IMR-90 (cell line): Measurements from ENCODE around the gene ALK.
A peak's percentile ranks its signal among the peaks of the same experiment; 100 is the strongest.
"Not testable (repeated sequence)": the region's sequence is repeated elsewhere in the genome, so short reads cannot be mapped to it uniquely, and the experiment has no call there.

Source experiments
- BHLHE40 ChIP-seq: fragments of 150-350 bp; IDR thresholded peaks from 2 replicates; pipeline ENCODE4 v1.6.1; 2016; ENCODE audit warnings: mild to moderate bottlenecking, low read depth, low read length
- MAFK ChIP-seq: IDR thresholded peaks from 2 replicates; pipeline ENCODE4 v1.6.1; 2012; ENCODE audit warnings: low read depth, low read length, improper control_type of control experiment
- MXI1 ChIP-seq: IDR thresholded peaks from 2 replicates; pipeline ENCODE4 v1.6.1; 2012; ENCODE audit warnings: low read depth, mild to moderate bottlenecking, low read length, moderate library complexity, borderline replicate concordance
- POLR2A ChIP-seq: IDR thresholded peaks from 2 replicates; pipeline ENCODE4 v1.6.1; 2012; ENCODE audit warnings: mild to moderate bottlenecking, low read depth, low read length
- RAD21 ChIP-seq: IDR thresholded peaks from 2 replicates; pipeline ENCODE4 v1.6.1; 2012; ENCODE audit warnings: low read length, improper control_type of control experiment
- RCOR1 ChIP-seq: IDR thresholded peaks from 2 replicates; pipeline ENCODE4 v1.6.1; 2012; ENCODE audit warnings: mild to moderate bottlenecking, low read length, improper control_type of control experiment; ENCODE audit not compliant: insufficient replicate concordance
- SMC3 ChIP-seq: fragments of 150-350 bp; IDR thresholded peaks from 2 replicates; pipeline ENCODE4 v1.6.1; 2016; ENCODE audit warnings: low read depth, mild to moderate bottlenecking, antibody characterized with exemption, low read length, moderate library complexity
- TF ChIP-seq, protein P1 (sequence below): conservative IDR thresholded peaks from 2 replicates; pipeline ENCODE4 v1.5.1; 2012; ENCODE audit warnings: mild to moderate bottlenecking, low read depth, low read length, improper control_type of control experiment
- TF ChIP-seq, protein P2 (sequence below): fragments of 150-350 bp; IDR thresholded peaks from 2 replicates; pipeline ENCODE4 v1.6.1; 2017; ENCODE audit warnings: mild to moderate bottlenecking, antibody characterized with exemption, low read length, low read depth

DNA sequence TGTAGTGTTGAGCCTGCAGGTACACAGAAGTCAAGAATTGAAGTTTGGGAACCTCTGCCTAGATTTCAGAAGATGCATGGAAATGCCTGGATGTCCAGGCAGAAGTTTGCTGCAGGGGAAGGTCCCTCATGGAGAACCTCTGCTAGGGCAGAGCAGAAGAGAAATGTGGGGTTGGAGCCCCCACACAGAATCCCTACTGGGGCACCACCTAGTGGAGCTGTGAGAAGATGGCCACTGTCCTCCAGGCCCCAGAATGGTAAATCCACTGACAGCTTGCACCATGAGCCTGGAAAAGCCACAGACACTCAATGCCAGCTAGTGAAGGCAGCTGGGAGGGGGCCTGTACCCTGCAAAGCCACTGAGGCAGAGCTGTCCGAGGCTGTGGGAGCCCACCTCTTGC, 97.2 kb downstream of the ALK start:
- not testable (repeated sequence) for TF ChIP-seq POLR2A, MXI1, SMC3, MAFK, RCOR1, BHLHE40
- TF ChIP-seq, protein P1, sequence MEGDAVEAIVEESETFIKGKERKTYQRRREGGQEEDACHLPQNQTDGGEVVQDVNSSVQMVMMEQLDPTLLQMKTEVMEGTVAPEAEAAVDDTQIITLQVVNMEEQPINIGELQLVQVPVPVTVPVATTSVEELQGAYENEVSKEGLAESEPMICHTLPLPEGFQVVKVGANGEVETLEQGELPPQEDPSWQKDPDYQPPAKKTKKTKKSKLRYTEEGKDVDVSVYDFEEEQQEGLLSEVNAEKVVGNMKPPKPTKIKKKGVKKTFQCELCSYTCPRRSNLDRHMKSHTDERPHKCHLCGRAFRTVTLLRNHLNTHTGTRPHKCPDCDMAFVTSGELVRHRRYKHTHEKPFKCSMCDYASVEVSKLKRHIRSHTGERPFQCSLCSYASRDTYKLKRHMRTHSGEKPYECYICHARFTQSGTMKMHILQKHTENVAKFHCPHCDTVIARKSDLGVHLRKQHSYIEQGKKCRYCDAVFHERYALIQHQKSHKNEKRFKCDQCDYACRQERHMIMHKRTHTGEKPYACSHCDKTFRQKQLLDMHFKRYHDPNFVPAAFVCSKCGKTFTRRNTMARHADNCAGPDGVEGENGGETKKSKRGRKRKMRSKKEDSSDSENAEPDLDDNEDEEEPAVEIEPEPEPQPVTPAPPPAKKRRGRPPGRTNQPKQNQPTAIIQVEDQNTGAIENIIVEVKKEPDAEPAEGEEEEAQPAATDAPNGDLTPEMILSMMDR: 0 out of 2 replicates have a peak, but pooled peaks have one; percentile 23
- TF ChIP-seq RAD21: 0 out of 2 replicates have a peak, but pooled peaks have one; percentile 21
- TF ChIP-seq, protein P2, sequence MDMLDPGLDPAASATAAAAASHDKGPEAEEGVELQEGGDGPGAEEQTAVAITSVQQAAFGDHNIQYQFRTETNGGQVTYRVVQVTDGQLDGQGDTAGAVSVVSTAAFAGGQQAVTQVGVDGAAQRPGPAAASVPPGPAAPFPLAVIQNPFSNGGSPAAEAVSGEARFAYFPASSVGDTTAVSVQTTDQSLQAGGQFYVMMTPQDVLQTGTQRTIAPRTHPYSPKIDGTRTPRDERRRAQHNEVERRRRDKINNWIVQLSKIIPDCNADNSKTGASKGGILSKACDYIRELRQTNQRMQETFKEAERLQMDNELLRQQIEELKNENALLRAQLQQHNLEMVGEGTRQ: not testable (repeated sequence)
